GM13977 (cell line): ENCODE data around the gene BOLL.
"Not testable (repeated sequence)": the region's sequence is repeated elsewhere in the genome, so short reads cannot be mapped to it uniquely, and the experiment has no call there.

Experiments
- DNase-seq: peaks from one replicate; pipeline ENCODE4 v3.0.0; 2012; ENCODE audit warnings: low spot score
- in situ Hi-C: fragments of 300-500 bp; cut with MboI; formaldehyde crosslinking; loops from one replicate; pipeline ENCODE4 v1.12.0; 2022; ENCODE audit warnings: low sequenced_read_pairs, low pct_unique_long_range_greater_than_20kb, mixed read lengths, inconsistent platforms; ENCODE audit not compliant: unreplicated experiment
- TF ChIP-seq, protein P1 (sequence below): IDR thresholded peaks from 2 replicates; pipeline ENCODE4 v1.5.1; 2012; ENCODE audit warnings: mild to moderate bottlenecking, control low read depth; ENCODE audit not compliant: insufficient read depth; ENCODE audit errors: extremely low read depth, missing control alignments

Gene BOLL, protein sequence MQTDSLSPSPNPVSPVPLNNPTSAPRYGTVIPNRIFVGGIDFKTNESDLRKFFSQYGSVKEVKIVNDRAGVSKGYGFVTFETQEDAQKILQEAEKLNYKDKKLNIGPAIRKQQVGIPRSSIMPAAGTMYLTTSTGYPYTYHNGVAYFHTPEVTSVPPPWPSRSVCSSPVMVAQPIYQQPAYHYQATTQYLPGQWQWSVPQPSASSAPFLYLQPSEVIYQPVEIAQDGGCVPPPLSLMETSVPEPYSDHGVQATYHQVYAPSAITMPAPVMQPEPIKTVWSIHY

DNA sequence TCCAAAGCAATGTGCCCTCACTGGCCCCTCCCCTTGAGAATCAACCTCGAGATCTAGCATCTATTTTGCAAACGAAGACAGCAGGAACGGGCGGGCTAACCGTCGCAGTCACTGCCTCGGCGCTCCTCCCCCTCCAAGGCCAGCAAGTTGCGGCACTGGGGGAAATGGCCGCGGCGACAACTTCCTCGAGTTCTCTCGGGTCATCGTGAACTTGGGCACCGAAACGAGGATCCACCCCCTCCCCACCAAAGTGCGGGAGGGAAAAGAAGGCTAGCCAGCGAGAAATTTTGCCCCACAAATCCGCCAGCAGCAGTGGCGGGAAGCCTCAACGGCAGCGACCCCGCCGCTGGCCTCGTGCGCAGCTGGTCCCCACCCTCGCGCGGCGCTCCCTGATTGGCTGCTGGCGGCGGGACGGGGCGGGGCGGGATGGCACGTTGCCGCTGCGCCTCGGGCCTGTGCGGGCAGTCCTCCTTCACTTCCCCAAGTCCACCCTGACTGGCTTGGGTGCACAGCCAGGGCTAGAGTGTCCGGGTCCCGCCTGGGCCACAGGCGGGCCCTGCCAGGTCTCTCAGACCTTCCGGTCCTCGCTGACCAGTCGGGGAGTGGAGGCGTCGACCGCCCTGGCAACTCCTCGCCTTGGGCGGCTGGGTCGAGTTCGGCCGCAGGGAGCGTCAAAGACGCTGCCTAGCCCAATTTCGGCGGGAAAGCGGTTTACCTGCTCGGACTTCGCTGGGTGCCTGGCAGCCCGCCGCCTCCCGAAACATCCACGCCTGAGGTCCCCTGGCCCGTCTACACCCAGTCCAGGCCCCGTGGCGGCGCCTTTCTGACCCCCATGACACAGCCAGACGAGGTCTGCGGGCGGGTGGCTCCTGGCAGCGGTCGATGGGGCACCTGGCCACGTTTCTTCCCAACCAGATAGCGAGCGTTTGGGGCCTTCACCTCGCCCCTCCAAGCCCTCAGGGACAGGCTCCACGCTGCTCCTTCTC lies at the start of gene BOLL:
Gene BOLL (minus strand): TSS at position 364 of the 986 bp plus-strand sequence. CDS start 3,469 bp downstream, outside the sequence.
- in situ Hi-C loops = no loop called here
- TF ChIP-seq, protein P1, sequence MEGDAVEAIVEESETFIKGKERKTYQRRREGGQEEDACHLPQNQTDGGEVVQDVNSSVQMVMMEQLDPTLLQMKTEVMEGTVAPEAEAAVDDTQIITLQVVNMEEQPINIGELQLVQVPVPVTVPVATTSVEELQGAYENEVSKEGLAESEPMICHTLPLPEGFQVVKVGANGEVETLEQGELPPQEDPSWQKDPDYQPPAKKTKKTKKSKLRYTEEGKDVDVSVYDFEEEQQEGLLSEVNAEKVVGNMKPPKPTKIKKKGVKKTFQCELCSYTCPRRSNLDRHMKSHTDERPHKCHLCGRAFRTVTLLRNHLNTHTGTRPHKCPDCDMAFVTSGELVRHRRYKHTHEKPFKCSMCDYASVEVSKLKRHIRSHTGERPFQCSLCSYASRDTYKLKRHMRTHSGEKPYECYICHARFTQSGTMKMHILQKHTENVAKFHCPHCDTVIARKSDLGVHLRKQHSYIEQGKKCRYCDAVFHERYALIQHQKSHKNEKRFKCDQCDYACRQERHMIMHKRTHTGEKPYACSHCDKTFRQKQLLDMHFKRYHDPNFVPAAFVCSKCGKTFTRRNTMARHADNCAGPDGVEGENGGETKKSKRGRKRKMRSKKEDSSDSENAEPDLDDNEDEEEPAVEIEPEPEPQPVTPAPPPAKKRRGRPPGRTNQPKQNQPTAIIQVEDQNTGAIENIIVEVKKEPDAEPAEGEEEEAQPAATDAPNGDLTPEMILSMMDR = no peak
- no peak for DNase-seq

DNA sequence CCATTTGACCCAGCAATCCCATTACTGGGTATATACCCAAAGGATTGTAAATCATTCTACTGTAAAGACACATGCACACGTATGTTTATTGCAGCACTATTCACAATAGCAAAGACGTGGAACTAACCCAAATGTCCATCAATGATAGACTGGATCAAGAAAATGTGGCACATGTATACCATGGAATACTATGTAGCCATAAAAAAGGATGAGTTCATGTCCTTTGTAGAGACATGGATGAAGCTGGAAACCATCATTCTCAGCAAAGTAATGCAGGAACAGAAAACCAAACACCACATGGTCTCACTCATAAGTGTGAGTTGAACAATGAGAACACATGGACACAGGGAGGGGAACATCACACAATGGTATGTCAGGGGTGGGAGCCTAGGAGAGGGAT lies 49.7 kb upstream of the BOLL start:
- in situ Hi-C loops, DNase-seq: not testable (repeated sequence)

DNA sequence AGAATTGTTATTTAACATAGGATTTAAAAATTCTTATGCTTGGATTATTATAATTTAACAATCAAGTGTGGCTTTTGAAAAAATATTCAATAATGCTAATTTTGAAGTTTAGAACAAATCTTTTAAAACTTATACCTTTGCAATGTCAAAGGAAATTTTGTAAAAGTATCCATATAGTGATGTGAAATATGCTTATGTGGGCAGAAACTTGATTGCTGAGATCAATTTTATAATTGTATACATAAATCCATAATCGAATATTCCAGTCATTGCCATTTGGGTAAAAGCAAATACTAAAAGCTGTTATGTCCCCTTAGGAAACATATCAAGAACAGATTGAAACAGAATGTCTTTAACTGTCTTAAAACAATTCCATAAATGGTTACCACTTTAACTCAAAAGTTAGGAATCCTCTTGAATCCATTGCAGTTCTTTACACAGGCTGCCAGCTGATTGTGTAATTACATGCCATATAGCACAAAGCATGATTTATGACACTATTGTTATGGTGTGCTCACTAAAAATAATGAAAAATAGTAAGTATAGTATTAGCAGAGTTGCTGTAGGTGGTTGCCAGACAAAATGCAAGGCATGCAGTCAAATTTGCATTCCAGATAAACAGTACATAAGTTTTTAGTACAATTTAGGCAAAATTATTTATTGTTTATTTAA lies 43.5 kb upstream of the BOLL start:
- in situ Hi-C loops = no loop called here
- no peak for DNase-seq
- TF ChIP-seq, protein P1 = no peak

DNA sequence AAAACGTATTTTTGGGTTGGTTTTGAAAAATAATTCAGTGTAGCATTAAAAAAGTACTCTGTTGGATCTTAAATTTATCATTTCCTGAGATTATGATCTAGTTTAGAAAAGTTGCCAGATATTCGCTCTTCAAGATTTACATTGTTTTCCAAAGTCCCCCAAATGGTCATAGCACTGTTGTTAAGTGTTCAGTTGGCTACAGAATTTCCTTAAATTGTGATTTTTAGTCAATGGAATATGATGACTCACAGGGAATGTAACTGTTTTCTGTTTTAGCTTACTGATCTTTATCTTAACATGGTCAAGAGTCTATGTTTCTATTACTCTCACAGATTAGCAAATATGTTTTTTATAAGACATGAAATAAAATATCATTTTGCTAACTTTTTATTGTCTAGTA lies 42.5 kb upstream of the BOLL start:
- in situ Hi-C loops = no loop called here
- TF ChIP-seq, protein P1 = no peak
- DNase-seq = no peak

DNA sequence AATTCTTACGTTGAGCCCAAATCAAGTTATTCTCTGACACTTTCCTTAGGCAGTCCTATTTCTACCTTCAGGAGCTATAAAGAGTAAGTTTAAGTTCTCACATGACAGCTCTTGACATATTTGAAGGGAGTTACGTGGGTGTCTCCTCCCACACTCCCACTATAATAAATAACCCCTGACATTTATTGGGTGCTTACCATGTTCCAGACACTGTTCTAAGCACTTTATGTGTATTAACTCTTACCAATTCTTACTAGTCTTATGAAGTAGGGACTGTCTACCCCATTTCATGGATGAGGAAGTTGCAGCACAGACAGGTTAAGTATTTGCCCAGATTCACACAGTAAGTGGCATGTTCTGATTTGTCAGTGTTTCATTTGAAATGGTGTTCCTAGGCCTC lies 37.2 kb upstream of the BOLL start:
- in situ Hi-C loops = loop anchor here (25.0 kb wide), 1 partner anchor 465 kb away; no protein-coding TSS in a partner anchor
- no peak for DNase-seq
- TF ChIP-seq, protein P1 = no peak

DNA sequence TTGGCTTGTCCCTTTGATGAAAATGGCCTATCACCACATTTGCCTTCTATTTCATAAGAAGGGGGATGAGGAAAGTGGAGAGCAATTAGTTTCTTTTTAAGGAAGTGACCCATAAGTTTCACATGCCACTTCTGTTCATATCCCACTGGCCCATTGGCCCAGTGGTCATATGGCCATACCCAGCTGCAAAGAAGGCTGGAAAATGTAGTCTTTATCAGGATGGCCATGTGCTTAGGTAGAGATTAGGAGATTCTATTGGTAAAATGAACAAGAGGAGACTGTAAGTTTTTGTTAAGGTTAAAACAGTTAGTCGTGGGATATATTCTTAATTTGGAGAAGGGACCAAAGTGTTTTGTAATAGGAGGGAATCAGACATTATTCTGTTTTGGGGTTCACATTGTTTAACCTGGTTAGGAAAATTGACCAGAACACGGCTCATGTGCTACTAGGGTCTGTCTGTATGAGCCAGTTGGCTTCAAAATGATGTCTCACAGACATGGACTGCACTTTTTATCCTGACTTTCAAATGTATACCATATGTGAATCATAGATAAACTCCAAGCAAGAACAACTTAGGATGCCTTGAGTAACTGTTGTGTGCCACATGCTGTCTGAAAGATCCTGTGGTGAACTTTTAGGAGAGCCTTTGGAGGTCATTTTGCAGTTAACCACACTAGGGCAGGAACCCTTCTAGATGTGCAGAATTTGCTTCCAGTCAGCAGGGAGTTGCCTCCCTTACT lies 36.6 kb upstream of the BOLL start:
- in situ Hi-C loops = loop anchor here (25.0 kb wide), 1 partner anchor 466 kb away; no protein-coding TSS in a partner anchor
- TF ChIP-seq, protein P1 = no peak
- DNase-seq = no peak
